Measurements from ENCODE around the gene HOXC6.

Gene HOXC6

DNA sequence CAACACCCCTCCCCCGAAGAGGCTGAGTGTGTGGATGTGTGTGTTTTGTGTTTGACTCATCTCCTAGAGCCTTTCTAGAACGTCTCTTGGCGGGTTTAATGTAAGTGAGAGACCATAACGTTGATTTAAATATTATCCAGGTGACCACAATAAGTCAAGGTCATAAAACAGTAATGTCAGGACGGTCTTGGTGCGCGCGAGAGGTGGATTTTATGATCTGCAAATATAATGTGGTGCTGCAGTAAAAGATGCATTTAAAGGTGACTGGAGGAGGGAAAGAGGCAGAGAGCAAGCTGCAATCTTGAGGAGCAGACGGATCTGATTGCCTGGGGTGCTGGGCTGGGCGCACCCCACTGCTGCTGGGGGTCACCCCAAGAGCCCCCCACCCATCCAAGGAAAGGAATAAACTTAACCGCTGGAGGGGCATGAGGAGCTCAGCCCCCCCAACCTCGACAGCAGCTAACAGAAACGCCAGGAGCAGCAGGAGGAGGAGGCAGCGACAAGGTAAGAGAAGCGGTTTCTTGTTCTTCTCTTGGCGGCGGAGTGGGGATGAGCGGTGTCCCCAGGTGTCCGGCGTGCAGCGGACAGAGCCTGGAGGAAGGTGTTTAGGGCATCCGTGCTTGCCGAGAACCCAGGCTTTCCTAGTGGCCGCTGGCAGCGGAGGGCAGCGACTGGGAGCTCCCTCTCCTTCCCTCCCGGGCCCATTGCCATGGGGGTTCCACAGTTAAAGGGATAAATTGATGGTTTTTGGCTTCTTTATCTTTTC is 37.7 kb upstream of the HOXC6 start:
- DNase-seq = no peak

GRCh38 chr12:53991077-53991460 is 37.2 kb upstream of the HOXC6 start:
- no peak for DNase-seq

- DNase-seq = no peak
These were observed 35.8 kb upstream of the HOXC6 start for GRCh38 chr12:53992377-53992889.

DNA sequence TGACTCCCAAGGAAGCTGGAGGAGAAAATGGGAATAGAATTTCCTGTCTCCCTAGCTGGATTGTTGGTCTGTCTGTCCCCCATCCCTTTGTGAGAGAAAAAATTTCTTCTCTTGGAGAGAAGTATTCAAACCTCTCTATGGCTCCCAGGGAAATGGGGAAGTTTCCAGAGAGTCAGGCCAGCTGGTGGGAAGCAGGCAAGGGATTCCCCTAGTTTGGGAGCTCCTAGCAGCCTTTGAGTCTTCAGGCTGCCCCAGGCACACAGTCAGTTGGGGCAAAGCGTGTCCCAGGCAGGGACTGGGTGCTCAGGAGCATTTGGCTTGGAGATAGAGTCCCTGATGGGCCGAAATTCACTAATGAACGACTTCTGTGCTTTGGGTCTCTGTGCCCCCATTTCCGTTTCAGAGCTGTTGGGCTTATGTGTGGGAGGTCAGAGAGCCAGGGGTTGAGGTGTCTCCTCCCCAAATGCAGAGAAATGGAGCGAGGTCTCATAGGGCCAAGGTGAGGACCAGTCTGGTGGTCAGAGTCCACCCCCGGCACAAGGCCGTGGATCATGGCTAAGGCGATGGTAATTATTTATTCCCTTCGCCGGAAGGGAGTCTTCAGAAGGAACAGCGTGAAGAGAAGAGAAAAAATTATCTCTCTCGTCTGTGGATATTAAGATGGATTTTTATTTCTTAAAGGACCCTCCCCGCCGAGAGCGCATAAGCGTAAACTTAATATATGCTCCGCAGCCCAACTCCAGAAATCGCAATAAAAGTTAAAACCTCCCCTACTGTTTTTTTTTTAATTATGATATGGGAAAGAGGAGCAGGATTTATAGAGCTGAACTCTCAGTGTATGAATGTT is 34.9 kb upstream of the HOXC6 start:
- no peak for DNase-seq

DNA sequence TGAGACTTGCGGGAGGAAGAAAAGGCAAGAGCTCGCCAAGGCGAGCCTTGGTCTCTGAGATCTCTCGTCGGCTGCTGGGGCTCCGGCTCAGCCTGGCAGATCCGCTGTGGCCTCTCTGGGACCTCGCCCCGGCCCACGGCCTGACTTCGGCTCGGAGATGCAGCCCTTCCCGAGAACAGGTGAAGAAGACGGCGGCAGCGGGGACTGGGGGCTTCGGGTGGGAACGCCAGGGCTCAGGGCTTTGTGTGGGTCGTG is 34.3 kb upstream of the HOXC6 start:
- DNase-seq = no peak

DNA sequence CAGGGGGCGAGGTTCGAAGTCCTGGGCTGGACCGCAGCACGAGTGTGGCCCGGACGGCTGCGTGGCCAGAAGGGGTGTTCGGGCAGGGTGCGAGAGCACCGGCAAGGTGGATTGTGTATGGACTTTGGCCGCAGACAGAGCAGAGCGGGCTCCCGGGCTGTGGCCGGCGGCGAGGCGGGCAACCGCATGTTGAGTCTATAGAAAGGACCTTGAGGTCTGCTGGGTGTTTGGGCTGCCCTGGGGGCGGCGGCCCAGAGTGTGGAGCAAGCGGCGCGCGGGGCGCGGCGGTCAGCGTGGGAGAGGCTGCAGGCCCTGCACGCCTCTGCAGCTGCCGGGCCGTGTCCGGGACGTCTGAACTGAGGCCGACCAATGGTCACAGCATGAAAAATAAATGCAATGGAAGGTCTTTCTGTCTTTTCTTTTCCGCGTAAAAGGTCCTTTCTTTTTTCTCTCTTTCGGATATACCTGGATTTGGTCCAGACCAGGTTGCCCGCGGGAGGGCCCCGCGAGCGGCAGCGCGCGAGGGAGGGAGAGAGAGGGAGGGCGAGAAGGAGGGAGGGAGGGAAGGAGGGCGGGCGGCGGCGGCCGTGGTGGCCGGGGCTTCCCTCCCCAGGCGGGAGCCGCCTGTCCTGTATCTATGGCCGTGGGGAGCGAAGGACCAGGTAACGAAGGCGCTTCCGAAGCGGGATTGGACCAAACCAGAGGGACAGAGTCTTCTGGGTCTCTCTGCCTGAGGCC is 33.8 kb upstream of the HOXC6 start:
- DNase-seq = no peak

- no peak for DNase-seq
These were observed 33.2 kb upstream of the HOXC6 start for GRCh38 chr12:53995002-53995377.

GRCh38 chr12:53995378-53996239 is 32.6 kb upstream of the HOXC6 start:
- DNase-seq = no peak

DNA sequence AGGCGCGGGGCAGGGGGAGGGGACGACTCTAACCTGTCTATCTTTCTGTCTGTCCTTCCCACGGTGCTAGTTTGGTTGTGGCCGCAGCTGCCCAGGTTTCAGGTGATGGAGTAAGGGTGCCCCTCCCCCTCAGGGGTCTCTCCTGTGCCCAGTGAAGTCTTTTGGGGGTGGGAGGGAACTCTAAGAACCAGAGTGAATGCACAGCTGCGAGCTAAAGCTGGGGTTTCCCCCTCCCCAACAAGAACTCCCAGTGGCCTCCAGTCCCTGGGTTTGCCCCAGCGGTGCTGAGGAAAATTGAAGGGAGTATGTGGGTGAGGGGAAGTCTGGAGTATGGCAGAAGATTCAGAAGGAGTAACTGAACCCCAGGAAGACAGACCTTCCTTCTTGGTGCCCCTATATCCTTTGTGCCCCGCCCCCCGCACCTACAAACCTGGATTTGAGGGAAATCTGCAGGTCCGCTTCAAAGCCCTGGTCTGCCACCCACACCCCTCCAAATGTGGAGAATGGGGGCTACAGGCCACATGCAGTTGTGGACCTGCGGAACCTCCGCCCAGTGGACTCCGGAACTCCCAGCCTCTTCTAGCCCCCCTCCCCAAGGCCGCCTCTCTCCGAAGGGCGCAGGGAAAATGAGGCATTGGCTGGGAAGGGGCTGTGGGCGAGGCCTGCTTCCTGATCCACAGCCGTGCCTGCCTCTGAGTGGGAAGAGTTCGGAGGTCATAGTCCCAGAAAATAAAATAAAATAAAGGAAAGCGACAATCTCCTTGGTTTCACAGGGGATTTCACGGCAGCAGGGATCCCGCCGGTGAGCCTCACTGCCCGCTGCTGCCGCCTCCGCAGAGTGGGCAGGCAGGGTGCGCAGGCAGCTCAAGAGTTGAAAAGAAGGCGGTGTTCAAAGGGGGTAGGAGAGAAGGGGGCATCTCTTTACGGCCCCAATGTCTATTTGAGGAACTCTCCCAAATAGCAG is 31.7 kb upstream of the HOXC6 start:
- DNase-seq = no peak

DNA sequence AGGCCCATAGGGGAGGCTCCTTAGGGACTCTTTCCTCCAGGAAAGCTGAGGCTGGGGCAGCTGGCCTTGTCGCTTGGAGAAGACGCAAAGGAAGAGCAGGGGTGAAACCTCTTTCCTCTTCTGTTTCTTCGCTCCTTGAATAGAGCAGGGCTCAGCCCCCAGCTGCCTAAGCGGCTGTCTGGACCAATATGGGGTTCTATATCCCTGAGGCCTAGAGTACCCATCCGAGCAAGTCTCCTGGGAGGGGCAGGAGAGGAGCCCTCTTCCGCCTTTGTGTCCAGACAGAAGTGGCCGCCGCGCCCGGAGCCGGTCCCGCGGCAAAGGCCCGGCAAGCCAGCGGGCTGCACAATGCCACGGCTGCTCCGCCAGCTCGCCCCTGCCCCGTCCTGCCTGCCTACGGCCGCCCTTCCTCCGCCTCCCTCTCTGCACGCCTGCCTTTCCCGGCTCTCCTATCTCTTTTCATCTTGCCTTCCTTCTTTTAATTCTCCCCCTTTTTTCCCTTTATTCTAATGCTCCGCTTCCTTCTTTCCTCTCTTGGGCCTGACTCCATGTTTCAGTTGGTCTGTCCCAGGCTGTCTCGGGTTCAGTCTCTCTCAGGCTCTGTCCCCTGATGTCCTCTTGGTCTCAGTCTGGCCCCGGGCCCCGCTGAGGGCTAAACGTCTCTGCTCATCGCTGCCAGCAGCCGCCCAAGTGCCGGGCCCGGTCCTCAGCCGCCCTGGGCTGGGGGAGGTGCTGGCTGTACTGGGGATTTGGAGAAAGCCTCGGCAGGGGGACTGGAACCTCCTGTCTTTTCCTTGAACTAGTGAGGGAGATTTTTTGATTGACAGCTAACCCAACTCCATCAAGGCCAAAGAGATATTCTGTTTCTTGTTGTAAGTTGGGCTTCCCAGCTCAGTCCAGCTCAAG is 30.8 kb upstream of the HOXC6 start:
- no peak for DNase-seq

DNA sequence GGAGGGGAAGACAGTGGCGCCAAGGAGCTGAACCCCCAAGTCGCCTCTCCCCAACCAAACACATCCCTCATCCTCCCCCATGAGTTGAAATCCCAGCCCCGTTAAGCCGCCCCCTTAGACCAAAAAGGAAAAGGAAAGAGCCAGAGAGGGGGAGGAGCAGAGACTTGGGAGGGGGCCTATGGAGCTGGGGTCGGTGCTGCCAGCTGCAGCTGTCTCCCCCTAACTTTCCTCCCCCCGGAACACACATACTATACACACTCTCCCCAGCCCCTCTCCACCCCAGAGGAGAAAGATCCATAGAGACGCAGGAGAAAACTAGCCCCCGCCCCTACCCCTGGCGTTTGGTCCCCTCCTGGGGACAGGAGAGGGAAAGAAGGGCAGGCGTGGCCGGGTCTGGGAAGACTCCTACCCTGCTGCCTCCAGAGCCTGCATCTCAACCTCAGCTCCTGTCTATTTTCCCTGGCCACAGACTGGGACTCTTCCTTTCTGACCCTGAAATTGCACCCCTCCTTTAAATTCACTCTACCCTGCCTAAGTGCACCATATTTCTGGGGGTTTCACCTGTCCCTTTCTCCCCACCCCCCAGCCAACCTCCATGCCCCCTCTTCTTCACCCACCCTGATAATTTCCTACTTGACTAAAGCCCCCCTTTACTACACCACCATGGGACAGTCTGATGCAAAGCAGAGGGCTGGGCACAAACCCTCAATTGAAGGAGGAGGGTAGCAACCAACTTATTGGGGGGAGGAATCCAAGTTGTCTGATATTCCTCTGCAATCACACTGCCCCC is 29.9 kb upstream of the HOXC6 start:
- no peak for DNase-seq

DNA sequence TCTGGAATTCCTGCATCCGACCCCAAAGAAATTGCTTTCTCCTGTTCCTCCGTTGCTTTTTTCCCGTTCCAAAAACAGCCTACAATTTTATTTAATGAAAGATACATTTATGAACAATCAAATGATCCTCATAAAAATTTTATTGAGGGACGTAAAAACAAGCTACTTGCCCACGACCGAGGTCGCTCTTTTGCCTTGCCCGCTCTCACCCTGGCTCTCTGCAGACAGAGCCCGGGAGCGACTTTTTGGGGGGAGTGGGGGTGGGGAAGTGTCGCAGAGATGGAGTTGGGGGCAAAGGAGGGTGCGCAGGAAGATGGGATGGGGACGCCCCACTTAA is 29.4 kb upstream of the HOXC6 start:
- no peak for DNase-seq

GRCh38 chr12:53999559-54000115 is 28.6 kb upstream of the HOXC6 start:
- DNase-seq = no peak

DNA sequence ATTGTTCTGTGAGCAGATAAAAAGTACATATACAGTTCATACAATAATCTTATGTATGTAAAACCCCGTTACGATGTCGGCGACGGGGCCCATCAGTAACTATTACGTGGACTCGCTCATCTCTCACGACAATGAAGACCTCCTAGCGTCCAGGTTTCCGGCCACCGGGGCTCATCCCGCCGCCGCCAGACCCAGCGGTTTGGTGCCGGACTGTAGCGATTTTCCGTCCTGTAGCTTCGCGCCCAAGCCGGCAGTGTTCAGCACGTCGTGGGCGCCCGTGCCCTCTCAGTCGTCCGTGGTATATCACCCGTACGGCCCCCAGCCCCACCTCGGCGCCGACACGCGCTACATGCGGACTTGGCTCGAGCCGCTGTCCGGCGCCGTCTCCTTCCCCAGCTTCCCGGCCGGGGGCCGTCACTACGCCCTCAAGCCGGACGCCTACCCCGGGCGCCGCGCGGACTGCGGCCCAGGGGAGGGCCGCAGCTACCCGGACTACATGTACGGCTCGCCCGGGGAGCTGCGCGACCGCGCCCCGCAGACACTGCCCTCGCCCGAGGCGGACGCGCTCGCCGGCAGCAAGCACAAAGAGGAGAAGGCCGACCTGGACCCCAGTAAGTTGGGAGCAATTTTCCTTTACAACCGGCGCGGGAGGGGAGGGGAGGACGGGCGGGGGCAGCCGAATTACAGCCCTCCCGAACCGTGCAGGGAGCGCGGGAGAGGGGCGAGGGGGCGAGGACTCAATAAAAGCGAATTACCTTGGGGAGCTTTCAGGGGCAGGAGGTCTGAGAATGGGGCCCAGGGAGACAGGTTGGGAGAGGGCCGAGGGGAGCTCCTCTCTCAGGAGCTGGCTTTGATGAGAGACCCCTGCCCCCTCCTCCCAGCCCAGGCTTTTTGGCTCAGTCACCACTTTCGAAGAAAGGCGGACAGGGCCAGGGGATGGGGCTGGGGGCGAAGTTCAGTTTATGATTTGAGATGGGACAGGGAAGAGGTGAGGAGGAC is 27.8 kb upstream of the HOXC6 start, which contains the start of gene HOXC9:
Gene HOXC9 (plus strand): TSS at position 46 of the 999 bp plus-strand sequence. CDS start 28 bp downstream, at position 74.
- DNase-seq = no peak

GRCh38 chr12:54001283-54002187 is 26.7 kb upstream of the HOXC6 start:
- DNase-seq = no peak

DNA sequence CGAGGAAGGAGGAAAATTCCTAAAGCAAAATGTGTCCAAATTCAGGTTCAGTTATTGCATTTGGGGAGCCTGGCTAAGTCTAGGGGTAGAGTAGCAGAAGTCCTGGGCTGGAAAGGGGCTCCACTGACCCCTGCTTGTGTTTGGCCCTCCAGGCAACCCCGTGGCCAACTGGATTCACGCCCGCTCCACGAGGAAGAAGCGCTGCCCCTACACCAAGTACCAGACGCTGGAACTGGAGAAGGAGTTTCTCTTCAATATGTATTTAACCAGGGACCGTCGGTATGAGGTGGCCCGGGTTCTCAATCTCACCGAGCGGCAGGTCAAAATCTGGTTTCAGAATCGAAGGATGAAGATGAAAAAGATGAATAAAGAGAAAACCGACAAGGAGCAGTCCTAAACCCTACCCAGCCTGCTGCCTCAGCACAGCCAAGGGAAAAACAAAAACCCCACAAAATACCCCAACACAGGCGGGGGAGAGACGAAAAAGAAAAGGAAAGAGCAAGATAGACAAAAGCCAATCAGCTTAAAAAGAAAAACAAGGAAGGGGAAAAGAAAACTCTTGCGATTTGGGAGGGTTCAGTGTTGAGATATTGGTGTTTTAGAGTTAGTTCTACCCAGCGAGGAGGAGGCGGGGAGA is 25.8 kb upstream of the HOXC6 start:
- DNase-seq = no peak

Data from C1 segment of cervical spinal cord (tissue), 14 donors.